Prostate gland (tissue), 2 donors: ENCODE results near the gene B3GAT1. TPM values are rescaled to one million over a fixed set of nuclear protein-coding genes. Genes with fewer than 3 reads are reported as not detected.

ENCODE experiments used
- DNase-seq: peaks from one replicate; pipeline ENCODE4 v3.0.0-alpha.2; 2019; ENCODE audit warnings: low spot score
- H3K27ac ChIP-seq, 2 donors: fragments of 200-600 bp; sonication (generic); 2 replicates each; pipeline ENCODE4 v1.5.1; 2017 to 2019
- H3K27me3 ChIP-seq: fragments of 200-600 bp; sonication (generic); replicated peaks from 2 replicates; pipeline ENCODE4 v1.5.1; 2019; ENCODE audit not compliant: insufficient read depth
- H3K36me3 ChIP-seq, 2 donors: fragments of 200-600 bp; sonication (generic); 1 replicate in 1 of 2; 2 replicates in 1 of 2; pipeline versions ENCODE4 v1.5.1 to v1.8.1; 2017 to 2019
- H3K4me1 ChIP-seq: fragments of 200-600 bp; sonication (generic); replicated peaks from 2 replicates; pipeline ENCODE4 v1.5.1; 2019
- H3K4me3 ChIP-seq, 2 donors: fragments of 200-600 bp; sonication (generic); 2 replicates each; pipeline ENCODE4 v1.5.1; 2017 to 2019
- H3K9me3 ChIP-seq: fragments of 200-600 bp; sonication (generic); 2 replicates; pipeline ENCODE4 v1.5.1; 2017
- POLR2A ChIP-seq: fragments of 450-650 bp; IDR thresholded peaks from one replicate; pipeline ENCODE4 v1.6.1; 2016; ENCODE audit warnings: antibody characterized with exemption, mild to moderate bottlenecking
- POLR2AphosphoS5 ChIP-seq: sonication (generic); formaldehyde crosslinking; IDR thresholded peaks from one replicate; pipeline ENCODE4 v1.6.1; 2017; ENCODE audit warnings: antibody characterized with exemption
- WGBS: methylation state at CpG from one replicate; pipeline ENCODE4 v1.1.5; 2018; 5-methylcytosine and 5-hydroxymethylcytosine counted together
- intact Hi-C: fragments of 100-400 bp; cut with DNase I; formaldehyde crosslinking; loops from one replicate; pipeline ENCODE4 v1.14.2; 2022
- total RNA-seq, 2 donors: library from RNA; depleted of rRNA; stranded (reverse); fragments of >200 nt; gene quantifications; one replicate each; pipeline ENCODE4 v1.1.0, GENCODE V29; 2016
- TF ChIP-seq, protein P1 (sequence below), 4 experiments: fragments of 200-600 bp in 2 of 4; fragments of 450-650 bp in 2 of 4; sonication (generic) in 2 of 4; IDR thresholded peaks; 1 replicate in 3 of 4; 2 replicates in 1 of 4; pipeline ENCODE4 v1.5.1; 2016 to 2019; ENCODE audit warnings: antibody characterized with exemption in 4 of 4, mild to moderate bottlenecking in 2 of 4, moderate library complexity in 2 of 4

B3GAT1 gene
- total RNA-seq, 2 donors from 2014 or later, result 3.9 to 4.9 TPM

DNA sequence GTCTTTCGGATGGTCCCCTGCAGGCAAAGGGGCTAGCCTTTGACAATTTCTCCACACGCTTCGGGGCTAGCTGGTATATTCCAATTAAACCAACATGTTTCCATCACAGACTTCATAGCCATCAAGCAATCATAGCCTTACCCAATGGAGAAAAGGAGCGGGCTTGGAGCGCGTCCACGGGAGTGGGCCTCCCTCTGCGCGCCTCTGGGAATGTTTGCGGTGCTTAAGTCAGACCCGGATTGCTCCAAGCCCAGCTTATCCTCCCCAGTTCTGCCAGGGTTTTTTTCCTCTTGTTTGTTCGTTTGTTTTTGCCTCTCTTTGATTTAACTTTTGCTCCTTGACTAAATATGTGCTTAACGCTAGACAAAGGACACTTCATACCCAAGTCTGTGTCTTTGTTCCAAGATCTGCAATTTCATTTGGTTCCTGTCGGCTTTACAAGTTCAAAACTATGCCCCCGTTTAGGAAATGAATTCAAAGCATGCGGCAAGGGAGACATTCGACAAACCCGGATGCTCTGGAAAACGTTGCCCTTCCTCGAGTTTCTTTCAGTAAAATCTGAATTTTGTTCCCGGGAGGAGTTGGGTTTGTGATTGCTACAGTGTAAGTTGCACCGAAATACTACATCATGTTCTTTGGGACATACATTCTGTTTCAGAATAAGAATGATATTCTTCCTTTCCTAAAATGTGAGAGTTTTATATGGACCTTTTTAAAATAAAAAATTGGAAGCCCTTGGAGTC lies 81.3 kb downstream of the B3GAT1 start:
- H3K4me1 ChIP-seq, result peaks cover 4% of the 10 kb centered on the region
- peak overlapping the region; percentile 29 to 48 for H3K4me3 ChIP-seq
- intact Hi-C loops, result loop anchor here (10.0 kb wide), 1 partner anchor 106 kb away; the partner anchor contains the start of genes NCAPD3 and VPS26B
- DNase-seq, result no peak
- peak overlapping the region; percentile 66 to 68 for H3K27ac ChIP-seq
- 19% methylated on average over 22 of the region's 22 CpGs for WGBS
- no peaks in the 10 kb centered on the region for H3K9me3 ChIP-seq
- H3K36me3 ChIP-seq, result no peaks in the 10 kb centered on the region
- H3K27me3 ChIP-seq, result no peaks in the 10 kb centered on the region
- TF ChIP-seq POLR2A (no peak), POLR2AphosphoS5 (peak; percentile 48)
- TF ChIP-seq, protein P1, sequence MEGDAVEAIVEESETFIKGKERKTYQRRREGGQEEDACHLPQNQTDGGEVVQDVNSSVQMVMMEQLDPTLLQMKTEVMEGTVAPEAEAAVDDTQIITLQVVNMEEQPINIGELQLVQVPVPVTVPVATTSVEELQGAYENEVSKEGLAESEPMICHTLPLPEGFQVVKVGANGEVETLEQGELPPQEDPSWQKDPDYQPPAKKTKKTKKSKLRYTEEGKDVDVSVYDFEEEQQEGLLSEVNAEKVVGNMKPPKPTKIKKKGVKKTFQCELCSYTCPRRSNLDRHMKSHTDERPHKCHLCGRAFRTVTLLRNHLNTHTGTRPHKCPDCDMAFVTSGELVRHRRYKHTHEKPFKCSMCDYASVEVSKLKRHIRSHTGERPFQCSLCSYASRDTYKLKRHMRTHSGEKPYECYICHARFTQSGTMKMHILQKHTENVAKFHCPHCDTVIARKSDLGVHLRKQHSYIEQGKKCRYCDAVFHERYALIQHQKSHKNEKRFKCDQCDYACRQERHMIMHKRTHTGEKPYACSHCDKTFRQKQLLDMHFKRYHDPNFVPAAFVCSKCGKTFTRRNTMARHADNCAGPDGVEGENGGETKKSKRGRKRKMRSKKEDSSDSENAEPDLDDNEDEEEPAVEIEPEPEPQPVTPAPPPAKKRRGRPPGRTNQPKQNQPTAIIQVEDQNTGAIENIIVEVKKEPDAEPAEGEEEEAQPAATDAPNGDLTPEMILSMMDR (IDR thresholded peaks at IDR 0.05), result no peak

Other genes starting within 250 kb of the B3GAT1 start
- 10 to 100 TPM; 44.4 to 61.9 TPM for gene NCAPD3, start 188.3 kb downstream of the B3GAT1 start, total RNA-seq
- gene VPS26B, start 187.6 kb downstream of the B3GAT1 start, total RNA-seq, result 10 to 100 TPM; 67.6 to 80.8 TPM
- gene THYN1, start 158.9 kb downstream of the B3GAT1 start, total RNA-seq, result 10 to 100 TPM; 48.5 to 59.7 TPM
- gene ACAD8, start 158.7 kb downstream of the B3GAT1 start, total RNA-seq, result 10 to 100 TPM; 39.4 to 46.1 TPM
- 10 to 100 TPM in 1 of 2 donors, 1 to 10 TPM in 1; 7.8 to 14.5 TPM for gene GLB1L3, start 135.9 kb downstream of the B3GAT1 start, total RNA-seq
- gene GLB1L2, start 80.3 kb downstream of the B3GAT1 start, total RNA-seq, result 10 to 100 TPM; 45.6 to 60.0 TPM